Lower leg skin (tissue), 3 donors: ENCODE measurements around the gene FGF12.

Experiments used
- CTCF ChIP-seq, 3 donors: fragments of 450-650 bp; IDR thresholded peaks; one replicate each; pipeline ENCODE4 v1.5.1; 2016; ENCODE audit warnings: antibody characterized with exemption in 3 of 3, mild to moderate bottlenecking in 3 of 3, moderate library complexity in 2 of 3
- POLR2A ChIP-seq, 2 donors: fragments of 450-650 bp; IDR thresholded peaks; one replicate each; pipeline ENCODE4 v1.6.1; 2016 to 2017; ENCODE audit warnings: antibody characterized with exemption in 2 of 2, mild to moderate bottlenecking in 1 of 2, moderate library complexity in 1 of 2

GRCh38 chr3:192772240-192772894 lies 45.0 kb upstream of the FGF12 start:
- TF ChIP-seq CTCF (IDR thresholded peaks at IDR 0.05) (no peak), POLR2A (IDR thresholded peaks at IDR 0.05) (no peak)
